HCT116 (cell line): ENCODE results near the gene GATB.

Experiments
- CTCF ChIP-seq, 3 experiments: fragments of 200-600 bp in 1 of 3; sonication (generic) in 1 of 3; IDR thresholded peaks in 2 of 3; conservative IDR thresholded peaks in 1 of 3; 2 replicates each; pipeline ENCODE4 v1.5.1; 2012 to 2017; ENCODE audit warnings: low read depth in 2 of 3, low read length in 2 of 3, antibody characterized with exemption in 1 of 3, borderline replicate concordance in 1 of 3, control low read depth in 1 of 3, mild to moderate bottlenecking in 1 of 3, mixed read lengths in 1 of 3, mixed run types in 1 of 3, moderate library complexity in 1 of 3; ENCODE audit not compliant: insufficient read depth in 1 of 3
- POLR2AphosphoS5 ChIP-seq: IDR thresholded peaks from 2 replicates; pipeline ENCODE4 v1.6.1; 2011; ENCODE audit warnings: mild to moderate bottlenecking, low read depth, low read length, moderate library complexity
- SIN3A ChIP-seq: IDR thresholded peaks from 2 replicates; pipeline ENCODE4 v1.6.1; 2012; ENCODE audit warnings: low read depth

GRCh38 chr4:151651496-151651895 is 109.3 kb downstream of the GATB start:
- TF ChIP-seq CTCF (IDR thresholded peaks at IDR 0.05 in 2 of 3, conservative IDR thresholded peaks at IDR 0.05 in 1 of 3; ENCODE audit: borderline replicate concordance in 1 of 3, insufficient read depth in 1 of 3, low read depth in 2 of 3, low read length in 2 of 3) (no peak), POLR2AphosphoS5 (no peak), SIN3A (no peak)
